Upper lobe of left lung (tissue), 6 donors: ENCODE measurements around the gene AP2A2. TPM values are rescaled to one million over a fixed set of nuclear protein-coding genes. Genes with fewer than 3 reads are reported as not detected.
A peak's percentile ranks its signal among the peaks of the same experiment; 100 is the strongest.

ENCODE experiments used
- ATAC-seq, 2 donors: fragments of 200-7000 bp; cut with Tn5 transposase; one replicate each; pipeline ENCODE4 v1.9.1; 2022; ENCODE audit warnings: mild to moderate bottlenecking in 2 of 2, moderate library complexity in 2 of 2; ENCODE audit not compliant: low FRiP score in 2 of 2
- DNase-seq, 2 donors: peaks; one replicate each; pipeline ENCODE4 v3.0.0-alpha.2; 2019 to 2020
- H3K27ac ChIP-seq, 4 donors: fragments of 200-600 bp; sonication (generic); one replicate each; pipeline ENCODE4 v1.5.1; 2016 to 2019
- H3K27me3 ChIP-seq, 4 donors: fragments of 200-600 bp; sonication (generic); one replicate each; pipeline ENCODE4 v1.5.1; 2017 to 2019
- H3K36me3 ChIP-seq, 4 donors: fragments of 200-600 bp; sonication (generic); one replicate each; pipeline ENCODE4 v1.5.1; 2016 to 2019
- H3K4me1 ChIP-seq, 4 donors: fragments of 200-600 bp; sonication (generic); one replicate each; pipeline ENCODE4 v1.5.1; 2018 to 2019
- H3K4me3 ChIP-seq, 4 donors: fragments of 200-600 bp; sonication (generic); one replicate each; pipeline ENCODE4 v1.5.1; 2017 to 2019; ENCODE audit warnings: mild to moderate bottlenecking in 2 of 4, moderate library complexity in 1 of 4
- H3K9me3 ChIP-seq, 4 donors: fragments of 200-600 bp; sonication (generic); one replicate each; pipeline ENCODE4 v1.5.1; 2018 to 2019
- CTCF ChIP-seq, 6 experiments: fragments of 450-650 bp in 4 of 6; fragments of 200-600 bp in 2 of 6; sonication (generic) in 2 of 6; IDR thresholded peaks; one replicate each; pipeline ENCODE4 v1.5.1; 2016 to 2019; ENCODE audit warnings: antibody characterized with exemption in 6 of 6
- EP300 ChIP-seq, 4 donors: sonication (generic); formaldehyde crosslinking; IDR thresholded peaks; one replicate each; pipeline ENCODE4 v1.5.1; 2017; ENCODE audit warnings: antibody characterized with exemption in 4 of 4, control low read depth in 2 of 4
- POLR2A ChIP-seq, 4 donors: fragments of 450-650 bp; IDR thresholded peaks; one replicate each; pipeline ENCODE4 v1.5.1; 2016 to 2017; ENCODE audit warnings: antibody characterized with exemption in 4 of 4, mild to moderate bottlenecking in 2 of 4
- POLR2AphosphoS5 ChIP-seq, 2 donors: sonication (generic); formaldehyde crosslinking; IDR thresholded peaks; one replicate each; pipeline ENCODE4 v1.5.1; 2017; ENCODE audit warnings: antibody characterized with exemption in 2 of 2
- WGBS, 2 donors: methylation state at CpG; one replicate each; pipeline ENCODE4 v1.1.5; 2017 to 2018; 5-methylcytosine and 5-hydroxymethylcytosine counted together
- total RNA-seq, 6 donors: library from RNA; depleted of rRNA in 4 of 6; stranded (reverse); fragments of >200 nt in 4 of 6; gene quantifications; one replicate each; pipeline versions ENCODE4 v1.1.0 to v1.2.1, GENCODE V29; 2016 to 2021
- donor health status: DM: no; HTN: no; CAD: no; lungs with moderate emphysema.
- donor health status: DM: no; HTN: yes; CAD: no; lungs with severe emphysema.

AP2A2 gene
- total RNA-seq, 6 donors from 2014 or later = 55.7 to 273 (median 103) TPM

DNA sequence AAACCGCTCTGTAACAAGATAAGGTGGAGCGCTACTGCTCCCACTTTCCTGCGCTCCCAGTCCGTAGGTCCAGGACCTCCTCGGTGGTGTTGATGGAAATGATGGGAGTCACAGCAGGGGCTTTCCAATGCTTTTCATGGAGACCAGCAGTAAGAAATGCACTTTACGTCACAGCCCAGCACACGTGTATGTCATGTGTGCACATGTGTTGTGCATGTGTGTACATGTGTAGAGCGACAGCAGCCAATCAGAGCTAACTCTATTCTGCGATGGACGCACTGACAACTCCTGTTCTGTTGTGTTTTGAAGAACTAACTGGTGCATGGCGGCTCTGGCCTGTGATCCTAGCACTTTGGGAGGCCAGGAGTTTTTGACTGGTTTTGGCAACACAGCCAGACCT lies 16.3 kb upstream of the AP2A2 start:
- DNase-seq (no peak), ATAC-seq (no peak)
- no peaks in the 10 kb centered on the region for H3K9me3 ChIP-seq
- peaks cover 13 to 26% (median 17%) of the 10 kb centered on the region in 4 donors for H3K4me1 ChIP-seq
- WGBS, 2 donors = 90 to 92% methylated on average over 11 of the region's 11 CpGs
- no peaks in the 10 kb centered on the region for H3K27me3 ChIP-seq
- H3K27ac ChIP-seq = no peak overlapping the region
- H3K4me3 ChIP-seq = peak overlapping the region in 1 of 4 donors; percentile 76
- peaks cover 0 to 13% (median 3%) of the 10 kb centered on the region in 4 donors for H3K36me3 ChIP-seq
- TF ChIP-seq EP300 (IDR thresholded peaks at IDR 0.05) (no peak), CTCF (IDR thresholded peaks at IDR 0.05) (no peak), POLR2AphosphoS5 (IDR thresholded peaks at IDR 0.05) (no peak), POLR2A (IDR thresholded peaks at IDR 0.05) (no peak)

- 3 to 8% methylated on average over 9 to 38 of the region's 38 CpGs for WGBS, 2 donors
- ATAC-seq (no peak), DNase-seq (no peak)
- Histone ChIP-seq H3K36me3 (peaks cover 0 to 7% (median 0%) of the 10 kb centered on the region in 4 donors), H3K27ac (peak overlapping the region; percentile 91 to 95 (median 92)), H3K27me3 (no peaks in the 10 kb centered on the region), H3K4me3 (peak overlapping the region; percentile 76 to 96 (median 89)), H3K9me3 (no peaks in the 10 kb centered on the region), H3K4me1 (peaks cover 13 to 26% (median 17%) of the 10 kb centered on the region in 4 donors)
- TF ChIP-seq EP300 (IDR thresholded peaks at IDR 0.05) = no peak
- no peak for TF ChIP-seq POLR2A (IDR thresholded peaks at IDR 0.05)
- no peak for TF ChIP-seq POLR2AphosphoS5 (IDR thresholded peaks at IDR 0.05)
- no peak for TF ChIP-seq CTCF (IDR thresholded peaks at IDR 0.05)
Observed at GRCh38 chr11:910044-910588, 15.6 kb upstream of the AP2A2 start.

GRCh38 chr11:910589-911030 lies 15.1 kb upstream of the AP2A2 start, which contains the start of gene CHID1:
TSS of gene CHID1 (minus strand) at chr11:910810. CDS start at chr11:904816, 5,994 bp downstream.
- DNase-seq = peak; percentile 86 to 99
- H3K9me3 ChIP-seq = no peaks in the 10 kb centered on the region
- no peaks in the 10 kb centered on the region for H3K27me3 ChIP-seq
- H3K27ac ChIP-seq = peak within 1 kb of the TSS; percentile 91 to 95 (median 92)
- peaks cover 0 to 7% (median 0%) of the 10 kb centered on the region in 4 donors for H3K36me3 ChIP-seq
- ATAC-seq = peak; percentile 93 to 95
- H3K4me1 ChIP-seq = peaks cover 13 to 26% (median 17%) of the 10 kb centered on the region in 4 donors
- peak in 1 of 4 donors; percentile 66 for TF ChIP-seq POLR2A (IDR thresholded peaks at IDR 0.05)
- no peak for TF ChIP-seq CTCF (IDR thresholded peaks at IDR 0.05)
- TF ChIP-seq POLR2AphosphoS5 (IDR thresholded peaks at IDR 0.05) = peak in 1 of 2 donors; percentile 59
- TF ChIP-seq EP300 (IDR thresholded peaks at IDR 0.05) = no peak
- 1 to 4% methylated on average over 9 to 25 of the region's 59 CpGs for WGBS, 2 donors
- peak within 1 kb of the TSS; percentile 76 to 96 (median 90) for H3K4me3 ChIP-seq

GRCh38 chr11:911031-911889 lies 14.4 kb upstream of the AP2A2 start:
- 4 to 5% methylated on average over 25 to 38 of the region's 68 CpGs for WGBS, 2 donors

More at GRCh38 chr11:911031-911889, 14.4 kb upstream of the AP2A2 start:
- H3K36me3 ChIP-seq = peaks cover 0 to 1% (median 0%) of the 10 kb centered on the region in 4 donors
- H3K27me3 ChIP-seq = no peaks in the 10 kb centered on the region
- H3K27ac ChIP-seq = peak overlapping the region; percentile 91 to 95 (median 92)
- peaks cover 13 to 26% (median 17%) of the 10 kb centered on the region in 4 donors for H3K4me1 ChIP-seq
- DNase-seq (peak in 1 of 2 donors; percentile 45), ATAC-seq (peak; percentile 38 to 64)
- peak overlapping the region; percentile 76 to 96 (median 90) for H3K4me3 ChIP-seq
- H3K9me3 ChIP-seq = no peaks in the 10 kb centered on the region
- TF ChIP-seq POLR2A (IDR thresholded peaks at IDR 0.05) = peak in 1 of 4 donors; percentile 52
- TF ChIP-seq POLR2AphosphoS5 (IDR thresholded peaks at IDR 0.05) = no peak
- no peak for TF ChIP-seq EP300 (IDR thresholded peaks at IDR 0.05)
- peak in 1 of 6 experiments; percentile 35 for TF ChIP-seq CTCF (IDR thresholded peaks at IDR 0.05)
